Measurements from ENCODE around the gene GDA.

The GDA gene

GRCh38 chr9:72137697-72138365 lies 11.4 kb upstream of the GDA start:
- no peak overlapping the region for H3K4me3 ChIP-seq (ENCODE audit: low read depth, low read length)
- TF ChIP-seq CTCF (IDR thresholded peaks at IDR 0.05; ENCODE audit: borderline replicate concordance, insufficient read depth, low read depth, low read length), result no peak

GRCh38 chr9:72139226-72139625 lies 10.0 kb upstream of the GDA start:
- H3K4me3 ChIP-seq (ENCODE audit: low read depth, low read length), result no peak overlapping the region
- TF ChIP-seq CTCF (IDR thresholded peaks at IDR 0.05; ENCODE audit: borderline replicate concordance, insufficient read depth, low read depth, low read length), result no peak

- H3K4me3 ChIP-seq (ENCODE audit: low read depth, low read length), result no peak overlapping the region
- no peak for TF ChIP-seq CTCF (IDR thresholded peaks at IDR 0.05; ENCODE audit: borderline replicate concordance, insufficient read depth, low read depth, low read length)
These were observed 8.7 kb upstream of the GDA start for GRCh38 chr9:72140586-72140985.

GRCh38 chr9:72141484-72141883 lies 7.8 kb upstream of the GDA start:
- TF ChIP-seq CTCF (IDR thresholded peaks at IDR 0.05; ENCODE audit: borderline replicate concordance, insufficient read depth, low read depth, low read length), result no peak

GRCh38 chr9:72144756-72145492 lies 4.3 kb upstream of the GDA start:
- TF ChIP-seq CTCF (IDR thresholded peaks at IDR 0.05; ENCODE audit: borderline replicate concordance, insufficient read depth, low read depth, low read length), result no peak

More at GRCh38 chr9:72141484-72141883, 7.8 kb upstream of the GDA start:
- H3K4me3 ChIP-seq (ENCODE audit: low read depth, low read length), result no peak overlapping the region

GRCh38 chr9:72145733-72146505 lies 3.3 kb upstream of the GDA start:
- TF ChIP-seq CTCF (IDR thresholded peaks at IDR 0.05; ENCODE audit: borderline replicate concordance, insufficient read depth, low read depth, low read length), result no peak
- H3K4me3 ChIP-seq (ENCODE audit: low read depth, low read length), result no peak overlapping the region

More at GRCh38 chr9:72144756-72145492, 4.3 kb upstream of the GDA start:
- H3K4me3 ChIP-seq (ENCODE audit: low read depth, low read length), result no peak overlapping the region
